ENCODE data around the gene SYCE3.

SYCE3 gene

GRCh38 chr22:50516068-50516467, 46.7 kb downstream of the SYCE3 start:
- TF ChIP-seq CTCF (conservative IDR thresholded peaks at IDR 0.05; ENCODE audit: low read length) = no peak
- no peak for DNase-seq (ENCODE audit: low read depth)
- no peak overlapping the region for H3K4me3 ChIP-seq (ENCODE audit: low read length)

- TF ChIP-seq CTCF (conservative IDR thresholded peaks at IDR 0.05; ENCODE audit: low read length) = no peak
- DNase-seq (ENCODE audit: low read depth) = no peak
- no peak overlapping the region for H3K4me3 ChIP-seq (ENCODE audit: low read length)
Observed at GRCh38 chr22:50513175-50513574, 49.5 kb downstream of the SYCE3 start.

- TF ChIP-seq CTCF (conservative IDR thresholded peaks at IDR 0.05; ENCODE audit: low read length) = no peak
- peak overlapping the region; percentile 86 for H3K4me3 ChIP-seq (ENCODE audit: low read length)
- no peak for DNase-seq (ENCODE audit: low read depth)
Observed at GRCh38 chr22:50508897-50509296, 53.8 kb downstream of the SYCE3 start.

- peak; percentile 94 for DNase-seq (ENCODE audit: low read depth)
- peak within 1 kb of the TSS; percentile 97 for H3K4me3 ChIP-seq (ENCODE audit: low read length)
- no peak for TF ChIP-seq CTCF (conservative IDR thresholded peaks at IDR 0.05; ENCODE audit: low read length)
Observed at GRCh38 chr22:50507991-50508884, 54.5 kb downstream of the SYCE3 start, which contains the start of gene NCAPH2. NCAPH2 (plus strand) TSS chr22:50508224; CDS start chr22:50508338, 114 bp downstream.

GRCh38 chr22:50507421-50507990, 55.2 kb downstream of the SYCE3 start, which contains the start of gene LMF2:
LMF2 (minus strand) TSS chr22:50507702; CDS start chr22:50507675, 27 bp downstream.
- DNase-seq (ENCODE audit: low read depth) = no peak
- peak within 1 kb of the TSS; percentile 97 for H3K4me3 ChIP-seq (ENCODE audit: low read length)
- no peak for TF ChIP-seq CTCF (conservative IDR thresholded peaks at IDR 0.05; ENCODE audit: low read length)

GRCh38 chr22:50506611-50507420, 55.9 kb downstream of the SYCE3 start:
- H3K4me3 ChIP-seq (ENCODE audit: low read length) = peak overlapping the region; percentile 97
- TF ChIP-seq CTCF (conservative IDR thresholded peaks at IDR 0.05; ENCODE audit: low read length) = no peak
- DNase-seq (ENCODE audit: low read depth) = no peak
